Panc1 (cell line): Measurements from ENCODE around the gene BMP8B. TPM values are rescaled to one million over a fixed set of nuclear protein-coding genes. Genes with fewer than 3 reads are reported as not detected.

Experiments
- ATAC-seq: fragments of 200-7000 bp; cut with Tn5 transposase; 2 replicates; pipeline ENCODE4 v1.9.1; 2020; ENCODE audit warnings: mild to moderate bottlenecking, moderate library complexity
- BruUV-seq: library from RNA; stranded (reverse); fragments of 400-500 nt; replicated peaks from 2 replicates; lab custom pipeline; 2021; lab: Mats Ljungman, UMichigan
- CTCF ChIA-PET: fragments of 300-600 bp; sonication (Branson Sonifier 250); formaldehyde crosslinking; loops from one replicate; lab custom pipeline; 2022; ENCODE audit warnings: antibody characterized with exemption; lab: Charles Lee
- POLR2A ChIA-PET: fragments of 300-600 bp; sonication (Branson Sonifier 250); formaldehyde crosslinking; loops from one replicate; lab custom pipeline; 2022; ENCODE audit warnings: antibody characterized with exemption; lab: Charles Lee
- DNase-seq: peaks from one replicate; pipeline ENCODE4 v3.0.0-alpha.2; 2010; ENCODE audit warnings: low read depth, low spot score
- H3K27ac ChIP-seq: 2 replicates; pipeline ENCODE4 v1.5.1; 2011; ENCODE audit warnings: mild to moderate bottlenecking, low read length, inconsistent platforms
- H3K27me3 ChIP-seq: fragments of 200-500 bp; sonication (Bioruptor generic); 2 replicates; pipeline ENCODE4 v1.6.0; 2014; ENCODE audit warnings: low read length, inconsistent platforms; ENCODE audit not compliant: control insufficient read depth, insufficient read depth
- H3K36me3 ChIP-seq: fragments of 200-500 bp; sonication (Bioruptor generic); 2 replicates; pipeline ENCODE4 v1.5.1; 2014; ENCODE audit warnings: inconsistent platforms, mild to moderate bottlenecking, low read length, moderate library complexity; ENCODE audit not compliant: control insufficient read depth, insufficient read depth
- H3K4me1 ChIP-seq: 2 replicates; pipeline ENCODE4 v1.5.1; 2011; ENCODE audit warnings: inconsistent platforms, mild to moderate bottlenecking, low read length, moderate library complexity; ENCODE audit not compliant: control insufficient read depth, insufficient read depth
- H3K4me3 ChIP-seq, 2 experiments: 2 replicates each; pipeline ENCODE4 v1.5.1; 2011 to 2012; ENCODE audit warnings: low read depth in 2 of 2, low read length in 2 of 2, mild to moderate bottlenecking in 2 of 2, inconsistent platforms in 1 of 2, moderate library complexity in 1 of 2
- H3K9me3 ChIP-seq: fragments of 200-500 bp; sonication (Bioruptor generic); 2 replicates; pipeline ENCODE4 v1.5.1; 2014; ENCODE audit warnings: low read depth, mild to moderate bottlenecking, inconsistent platforms, low read length, moderate library complexity; ENCODE audit not compliant: control insufficient read depth, insufficient read depth
- CTCF ChIP-seq: fragments of 450-650 bp; IDR thresholded peaks from 2 replicates; pipeline ENCODE4 v1.5.1; 2017; ENCODE audit warnings: mild to moderate bottlenecking
- POLR2AphosphoS5 ChIP-seq: IDR thresholded peaks from 2 replicates; pipeline ENCODE4 v1.6.1; 2012; ENCODE audit warnings: mild to moderate bottlenecking, low read depth, low read length, moderate library complexity
- REST ChIP-seq, 2 experiments: IDR thresholded peaks; 2 replicates each; pipeline ENCODE4 v1.6.1; 2011 to 2012; ENCODE audit warnings: low read depth in 2 of 2, control low read depth in 1 of 2, low read length in 1 of 2, mild to moderate bottlenecking in 1 of 2, moderate library complexity in 1 of 2; ENCODE audit not compliant: insufficient read depth in 1 of 2
- SIN3A ChIP-seq: IDR thresholded peaks from 2 replicates; pipeline ENCODE4 v1.6.1; 2012; ENCODE audit warnings: low read depth, mild to moderate bottlenecking, low read length, moderate library complexity, borderline replicate concordance; ENCODE audit not compliant: insufficient read depth
- TCF7L2 ChIP-seq: IDR thresholded peaks from 2 replicates; pipeline ENCODE4 v1.6.1; 2011; ENCODE audit warnings: mild to moderate bottlenecking, low read depth, low read length, inconsistent platforms
- in situ Hi-C: cut with HindIII; loops from 2 replicates; pipeline ENCODE4 v1.10.0; 2016; ENCODE audit warnings: low sequenced_read_pairs, low pct_unique_long_range_greater_than_20kb
- intact Hi-C: fragments of 100-400 bp; cut with micrococcal nuclease; formaldehyde crosslinking; loops from one replicate; pipeline ENCODE4 v1.10.0; 2022; ENCODE audit not compliant: unreplicated experiment
- total RNA-seq: library from RNA; stranded (reverse); gene quantifications from one replicate; pipeline ENCODE4 v1.2.1, GENCODE V29; 2021; ENCODE audit not compliant: unreplicated experiment

BMP8B gene
- total RNA-seq, 1 experiment from 2014 or later = 3.7 TPM

- TF ChIP-seq CTCF (no peak), TCF7L2 (no peak), POLR2AphosphoS5 (no peak), REST (IDR thresholded peaks at IDR 0.05; ENCODE audit: insufficient read depth in 1 of 2, low read depth in 2 of 2, low read length in 1 of 2) (no peak), SIN3A (no peak)
- no peaks in the 10 kb centered on the region for H3K9me3 ChIP-seq
- H3K27me3 ChIP-seq = no peaks in the 10 kb centered on the region
- no peaks in the 10 kb centered on the region for H3K4me1 ChIP-seq
- ChIA-PET POLR2A (no interaction called here), CTCF (interaction anchor here (0.6 kb wide), 1 partner anchor 9 kb away, joined by 4 read pairs; no protein-coding TSS in a partner anchor)
- DNase-seq (no peak), ATAC-seq (no peak)
- intact Hi-C loops = no loop called here
- no TSS peak for BruUV-seq
- in situ Hi-C loops = no loop called here
- H3K27ac ChIP-seq = no peak overlapping the region
- H3K4me3 ChIP-seq = no peak overlapping the region
- no peaks in the 10 kb centered on the region for H3K36me3 ChIP-seq
Measured at GRCh38 chr1:39808784-39809517, 20.3 kb upstream of the BMP8B start.

GRCh38 chr1:39805385-39805784, 16.7 kb upstream of the BMP8B start:
- no TSS peak for BruUV-seq
- H3K27me3 ChIP-seq = no peaks in the 10 kb centered on the region
- H3K4me1 ChIP-seq = peaks cover 3% of the 10 kb centered on the region; the same call in 1 of the 2 replicates
- CTCF ChIA-PET = no interaction called here
- in situ Hi-C loops = no loop called here
- intact Hi-C loops = no loop called here
- no peak for ATAC-seq
- TF ChIP-seq SIN3A = no peak
- TF ChIP-seq CTCF = no peak
- no peak for TF ChIP-seq TCF7L2
- no peak for TF ChIP-seq POLR2AphosphoS5
- TF ChIP-seq REST (IDR thresholded peaks at IDR 0.05; ENCODE audit: insufficient read depth in 1 of 2, low read depth in 2 of 2, low read length in 1 of 2) = no peak
- H3K9me3 ChIP-seq = no peaks in the 10 kb centered on the region
- H3K27ac ChIP-seq = no peak overlapping the region
- POLR2A ChIA-PET = no interaction called here
- no peaks in the 10 kb centered on the region for H3K36me3 ChIP-seq
- no peak overlapping the region for H3K4me3 ChIP-seq
- no peak for DNase-seq
